ENCODE data around the gene CD2AP.

GRCh38 chr6:47489995-47490394 lies 12.4 kb downstream of the CD2AP start:
- TF ChIP-seq CTCF (IDR thresholded peaks at IDR 0.05; ENCODE audit: insufficient read depth, low read length, poor library complexity, severe bottlenecking) = no peak
- no peak for TF ChIP-seq EZH2phosphoT487 (conservative IDR thresholded peaks at IDR 0.05; ENCODE audit: low read length)
